ENCODE measurements around the gene CREM.

Gene CREM

GRCh38 chr10:35172574-35172973 is 45.9 kb downstream of the CREM start:
- DNase-seq (ENCODE audit: low read depth) = peak; percentile 95
- TF ChIP-seq, protein P1, sequence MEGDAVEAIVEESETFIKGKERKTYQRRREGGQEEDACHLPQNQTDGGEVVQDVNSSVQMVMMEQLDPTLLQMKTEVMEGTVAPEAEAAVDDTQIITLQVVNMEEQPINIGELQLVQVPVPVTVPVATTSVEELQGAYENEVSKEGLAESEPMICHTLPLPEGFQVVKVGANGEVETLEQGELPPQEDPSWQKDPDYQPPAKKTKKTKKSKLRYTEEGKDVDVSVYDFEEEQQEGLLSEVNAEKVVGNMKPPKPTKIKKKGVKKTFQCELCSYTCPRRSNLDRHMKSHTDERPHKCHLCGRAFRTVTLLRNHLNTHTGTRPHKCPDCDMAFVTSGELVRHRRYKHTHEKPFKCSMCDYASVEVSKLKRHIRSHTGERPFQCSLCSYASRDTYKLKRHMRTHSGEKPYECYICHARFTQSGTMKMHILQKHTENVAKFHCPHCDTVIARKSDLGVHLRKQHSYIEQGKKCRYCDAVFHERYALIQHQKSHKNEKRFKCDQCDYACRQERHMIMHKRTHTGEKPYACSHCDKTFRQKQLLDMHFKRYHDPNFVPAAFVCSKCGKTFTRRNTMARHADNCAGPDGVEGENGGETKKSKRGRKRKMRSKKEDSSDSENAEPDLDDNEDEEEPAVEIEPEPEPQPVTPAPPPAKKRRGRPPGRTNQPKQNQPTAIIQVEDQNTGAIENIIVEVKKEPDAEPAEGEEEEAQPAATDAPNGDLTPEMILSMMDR (conservative IDR thresholded peaks at IDR 0.05; ENCODE audit: low read depth, low read length) = no peak
- H3K4me3 ChIP-seq (ENCODE audit: low read depth, low read length) = no peak overlapping the region

GRCh38 chr10:35178331-35178730 is 51.7 kb downstream of the CREM start:
- no peak overlapping the region for H3K4me3 ChIP-seq (ENCODE audit: low read depth, low read length)
- no peak for DNase-seq (ENCODE audit: low read depth)
- TF ChIP-seq, protein P1 (conservative IDR thresholded peaks at IDR 0.05; ENCODE audit: low read depth, low read length) = no peak

GRCh38 chr10:35182631-35183510 is 56.2 kb downstream of the CREM start:
- TF ChIP-seq, protein P1 (conservative IDR thresholded peaks at IDR 0.05; ENCODE audit: low read depth, low read length) = no peak
- no peak for DNase-seq (ENCODE audit: low read depth)
- no peak overlapping the region for H3K4me3 ChIP-seq (ENCODE audit: low read depth, low read length)

DNA sequence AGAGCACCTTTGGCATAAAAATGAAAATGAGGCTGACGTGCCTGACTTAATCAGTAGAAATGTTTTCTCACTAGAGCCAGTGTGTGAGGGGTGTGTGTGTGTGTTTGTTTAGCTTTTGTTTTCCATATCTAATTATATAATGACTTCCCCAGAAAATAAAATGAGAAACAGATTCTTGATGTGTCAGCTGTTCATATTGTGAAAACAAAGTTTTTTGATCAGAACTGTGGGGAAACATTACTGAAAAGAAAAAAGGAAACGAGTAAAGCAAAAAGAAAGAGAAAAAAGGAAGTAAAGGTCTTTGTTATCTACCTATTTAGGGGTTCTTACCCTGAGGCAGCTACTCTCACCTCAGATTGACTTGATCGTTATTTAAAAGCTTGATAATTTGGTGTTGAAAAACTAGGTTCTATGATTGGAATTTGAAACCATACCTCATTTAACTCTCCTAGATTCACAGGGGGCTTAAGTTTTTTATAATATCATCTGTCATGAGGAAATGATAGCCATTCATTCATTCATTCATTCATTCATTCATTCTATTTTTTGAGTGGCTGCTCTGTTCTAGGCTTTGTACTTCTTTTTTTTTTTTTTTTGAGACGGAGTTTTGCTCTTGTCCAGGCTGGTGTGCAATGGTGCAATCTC is 58.0 kb downstream of the CREM start:
- TF ChIP-seq, protein P1 (conservative IDR thresholded peaks at IDR 0.05; ENCODE audit: low read depth, low read length) = no peak
- DNase-seq (ENCODE audit: low read depth) = no peak
- H3K4me3 ChIP-seq (ENCODE audit: low read depth, low read length) = no peak overlapping the region

DNA sequence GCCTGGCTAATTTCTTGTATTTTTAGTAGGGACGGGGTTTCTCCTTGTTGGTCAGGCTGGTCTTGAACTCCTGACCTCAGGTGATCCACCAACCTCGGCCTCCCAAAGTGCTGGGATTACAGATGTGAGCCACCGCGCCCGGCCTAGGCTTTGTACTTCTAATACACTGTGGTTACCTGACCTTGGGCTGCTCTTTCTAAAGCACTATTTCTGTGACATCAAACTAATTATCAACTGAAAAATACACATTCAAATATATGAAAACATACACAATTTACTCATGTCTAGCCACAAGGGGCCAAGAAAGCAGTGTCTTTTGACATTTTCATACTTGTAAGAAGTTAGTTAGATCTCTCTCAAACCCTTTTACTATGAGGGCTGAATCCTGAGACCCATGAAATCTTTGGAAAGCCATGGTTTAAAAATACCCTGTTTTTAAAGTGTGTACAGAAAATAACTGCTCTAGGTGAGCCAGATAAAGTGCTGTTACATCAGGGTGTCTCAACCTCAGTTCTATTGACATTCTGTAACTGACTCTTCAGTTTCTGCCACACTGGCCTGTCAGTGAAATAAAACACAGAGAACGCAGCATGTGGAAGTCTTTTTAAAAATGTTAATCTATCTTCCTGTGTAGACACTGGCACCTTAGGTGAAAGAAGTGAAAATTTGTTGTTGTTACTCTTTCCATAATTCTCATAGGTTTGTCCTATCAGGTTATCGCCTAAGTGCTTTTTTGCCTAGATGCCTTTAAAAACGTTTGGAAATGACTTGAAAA is 58.8 kb downstream of the CREM start:
- no peak for DNase-seq (ENCODE audit: low read depth)
- H3K4me3 ChIP-seq (ENCODE audit: low read depth, low read length) = no peak overlapping the region
- TF ChIP-seq, protein P1 (conservative IDR thresholded peaks at IDR 0.05; ENCODE audit: low read depth, low read length) = no peak

DNA sequence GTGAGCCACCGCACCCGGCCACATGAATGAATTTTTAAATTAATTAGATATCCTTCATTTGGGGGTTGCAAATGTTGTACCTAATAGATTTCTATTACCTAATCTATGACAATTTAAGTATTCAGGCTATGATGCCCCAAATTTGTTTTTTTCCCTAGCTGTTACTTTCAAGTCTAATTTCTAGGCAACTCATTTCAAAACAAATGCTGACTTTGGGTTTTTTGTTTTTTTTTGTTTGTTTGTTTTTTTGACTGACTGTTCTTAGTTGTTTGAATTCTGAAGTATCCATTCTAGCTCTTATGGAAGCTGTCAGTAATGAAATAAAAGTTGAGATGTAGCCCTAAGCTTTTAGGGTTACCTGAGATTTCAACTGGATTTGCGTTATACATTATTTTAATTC is 62.3 kb downstream of the CREM start:
- no peak for DNase-seq (ENCODE audit: low read depth)
- TF ChIP-seq, protein P1 (conservative IDR thresholded peaks at IDR 0.05; ENCODE audit: low read depth, low read length) = no peak
- no peak overlapping the region for H3K4me3 ChIP-seq (ENCODE audit: low read depth, low read length)
